Measurements from ENCODE around the gene EPB41L2.
"Not testable (repeated sequence)": the region's sequence is repeated elsewhere in the genome, so short reads cannot be mapped to it uniquely, and the experiment has no call there.

The EPB41L2 gene

DNA sequence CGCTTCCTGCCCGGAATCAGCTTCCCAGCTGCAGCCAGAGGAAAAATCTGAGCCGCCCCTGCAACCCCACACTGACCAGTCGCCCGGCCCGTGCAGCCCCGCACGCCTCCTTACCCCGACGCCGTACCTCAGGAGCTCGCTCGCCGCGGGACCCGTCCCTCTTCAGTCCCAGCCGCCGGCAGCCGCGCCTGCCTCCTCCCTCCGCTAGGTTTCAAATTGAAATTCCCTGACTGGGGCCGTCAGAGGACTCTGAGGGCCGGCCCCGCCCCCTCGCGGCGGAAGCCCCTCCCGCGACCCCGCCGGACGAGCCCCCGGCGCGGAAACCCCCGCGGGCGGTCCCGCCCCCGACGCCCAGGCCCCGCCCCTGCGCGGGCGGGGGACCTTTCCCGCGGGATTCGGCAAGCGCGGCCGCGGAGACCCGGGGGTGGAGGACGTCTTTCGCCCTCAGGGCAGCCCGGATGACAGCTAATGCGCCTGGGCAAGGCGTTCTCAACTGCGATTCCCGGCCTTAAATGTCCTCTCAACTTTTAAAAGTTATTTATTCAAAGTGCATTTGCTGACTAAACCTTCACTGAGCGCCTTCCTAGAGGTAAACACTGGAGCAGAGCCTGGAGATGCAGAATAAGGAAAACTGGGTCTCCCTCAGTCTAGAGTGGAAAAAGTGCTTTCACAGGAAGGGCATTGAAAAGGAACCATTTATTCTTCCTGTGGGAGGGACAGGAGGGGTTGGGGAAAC lies at the start of gene EPB41L2:
EPB41L2 (minus strand) TSS at position 218 of the 736 bp plus-strand sequence. CDS start 106,760 bp downstream, outside the sequence.
- peak; percentile 91 for DNase-seq (ENCODE audit: low spot score)

DNA sequence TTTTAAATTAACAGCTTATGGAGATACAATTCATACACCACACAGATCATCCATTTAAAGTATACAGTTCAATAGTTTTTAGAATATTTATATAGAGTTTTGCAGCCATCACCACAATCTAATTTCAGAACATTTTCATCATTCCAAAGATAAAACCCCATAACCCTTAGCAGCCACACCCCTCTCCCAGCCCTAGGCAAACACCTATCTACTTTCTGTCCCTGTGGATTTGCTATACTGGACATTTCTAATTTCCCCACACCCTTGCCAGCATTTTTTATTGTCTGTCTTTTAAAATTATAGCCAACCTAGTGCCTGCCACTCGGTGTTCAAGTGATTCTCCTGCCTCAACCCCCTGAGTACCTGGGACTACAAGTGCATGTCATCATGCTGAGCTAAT lies 49.2 kb upstream of the EPB41L2 start:
- DNase-seq (ENCODE audit: low spot score) = no peak

DNA sequence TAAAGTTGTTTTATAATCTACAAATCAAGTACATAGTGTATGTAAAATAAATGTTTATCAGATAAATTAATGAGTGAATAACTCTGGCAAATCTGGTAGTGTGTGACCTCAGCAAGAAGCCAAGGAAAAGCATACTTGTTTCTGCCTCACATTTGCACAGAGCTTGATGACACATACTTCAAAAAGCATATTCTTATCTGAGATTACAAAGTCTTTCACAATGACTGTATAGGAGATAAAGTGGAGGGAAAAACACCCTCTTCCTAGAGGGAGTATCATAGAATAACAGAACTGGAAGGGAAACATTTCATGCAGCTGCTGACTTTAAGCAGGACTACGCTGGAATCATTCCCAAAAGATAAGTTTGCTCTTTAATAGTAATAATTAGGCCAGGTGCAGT lies 44.1 kb upstream of the EPB41L2 start:
- DNase-seq (ENCODE audit: low spot score) = no peak

DNA sequence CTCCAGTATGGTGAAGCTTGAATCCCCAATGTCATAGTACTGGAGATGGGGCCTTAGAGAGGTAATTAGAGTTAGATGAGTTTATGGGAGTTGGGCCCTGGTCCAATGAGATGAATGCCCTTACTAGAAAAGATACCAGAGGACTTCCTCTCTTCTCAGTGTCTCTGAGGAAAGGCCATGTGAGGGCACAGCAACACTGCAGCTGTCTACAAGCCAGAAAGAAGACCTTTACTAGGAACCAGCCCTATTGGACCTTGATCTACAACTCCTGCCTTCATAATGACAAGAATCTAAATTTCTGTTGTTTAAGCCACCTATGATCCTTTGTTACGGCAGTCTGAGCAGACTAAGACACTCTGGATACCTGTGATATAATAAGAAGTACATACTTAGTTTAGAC lies 40.9 kb upstream of the EPB41L2 start:
- peak; percentile 16 for DNase-seq (ENCODE audit: low spot score)

DNA sequence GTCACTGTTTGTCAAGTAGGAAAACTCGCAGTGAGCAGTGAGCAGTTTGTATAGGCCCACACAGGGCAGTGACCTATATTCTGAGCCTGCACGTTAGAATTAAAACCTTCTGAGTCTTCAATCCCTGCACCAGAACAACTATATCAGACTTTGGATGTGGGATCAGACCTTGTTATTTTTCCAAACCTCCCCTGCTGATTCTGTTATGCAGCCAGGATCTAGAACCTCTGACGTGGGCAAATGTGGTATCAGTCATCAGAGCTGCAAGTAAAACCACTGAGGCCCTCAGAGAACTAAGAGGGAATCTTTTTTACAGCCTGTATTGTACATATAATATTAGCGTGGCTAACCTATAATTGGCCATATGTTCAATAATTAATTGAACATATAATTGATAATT lies 40.3 kb upstream of the EPB41L2 start:
- DNase-seq (ENCODE audit: low spot score) = no peak

DNA sequence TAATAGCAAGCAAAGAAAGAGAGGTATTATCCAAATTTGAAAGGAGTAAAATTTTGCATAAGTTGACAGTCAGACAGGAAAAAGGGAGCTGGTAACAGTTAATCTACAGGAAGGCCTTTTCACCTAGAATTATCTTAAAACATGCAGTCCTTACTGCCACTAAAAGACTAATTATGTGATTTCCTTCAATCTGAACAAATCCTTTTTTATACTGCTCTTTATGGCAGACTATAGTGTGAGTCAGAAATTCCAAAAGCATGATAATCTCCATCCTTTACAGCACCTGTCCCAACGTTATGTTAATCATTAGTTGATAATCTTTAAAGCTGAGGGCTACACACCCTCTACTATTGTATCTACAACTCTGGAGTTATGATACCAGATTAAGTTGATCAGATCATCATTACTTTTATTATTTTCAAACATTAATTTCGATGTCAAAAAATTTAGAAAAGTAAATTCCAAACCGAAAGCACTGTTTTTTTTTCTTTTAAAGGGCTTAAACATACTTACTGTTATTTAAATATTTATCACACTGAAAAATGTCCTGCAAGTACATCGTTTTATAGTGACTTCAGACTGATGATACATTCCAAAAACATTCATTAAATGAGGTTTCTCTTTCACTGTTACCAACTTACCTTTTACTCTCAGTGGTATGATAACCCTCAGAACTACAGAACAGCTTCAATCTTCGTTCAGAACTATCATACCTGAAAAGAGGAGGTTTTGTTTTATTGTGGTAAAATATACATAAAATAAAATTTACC lies 39.1 kb upstream of the EPB41L2 start:
- no peak for DNase-seq (ENCODE audit: low spot score)

DNA sequence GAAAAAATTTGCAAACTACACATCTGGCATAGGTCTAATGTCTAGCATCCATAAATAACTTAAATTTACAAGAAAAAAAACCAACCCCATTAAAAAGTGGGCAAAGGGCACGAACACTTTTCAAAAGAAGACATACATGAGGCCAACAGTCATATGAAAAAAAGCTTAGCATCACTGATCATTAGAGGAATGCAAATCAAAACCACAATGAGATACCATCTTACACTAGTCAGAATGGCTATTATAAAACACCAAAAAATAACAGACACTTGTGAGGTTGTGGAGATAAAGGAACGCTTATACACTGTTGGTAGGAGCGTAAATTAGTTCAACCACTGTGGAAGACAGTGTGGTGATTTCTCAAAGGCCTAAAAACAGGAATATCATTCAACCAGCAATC lies 33.7 kb upstream of the EPB41L2 start:
- DNase-seq (ENCODE audit: low spot score) = no peak

DNA sequence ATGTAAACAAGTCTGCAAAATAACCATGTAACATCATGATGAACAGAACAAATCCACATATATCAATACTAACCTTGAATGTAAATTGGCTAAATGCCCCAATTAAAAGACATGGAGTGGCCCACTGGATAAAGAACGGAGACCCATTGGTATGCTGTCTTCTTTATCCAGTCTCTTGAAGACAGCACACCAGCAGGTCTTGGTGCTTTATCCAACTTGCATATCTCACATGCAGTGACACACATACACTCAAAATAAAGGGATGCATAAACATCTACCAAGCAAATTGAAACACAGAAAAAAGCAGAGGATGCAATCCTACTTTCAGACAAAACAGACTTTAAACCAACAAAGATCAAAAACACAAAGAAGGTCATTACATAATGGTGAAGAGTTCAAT lies 30.3 kb upstream of the EPB41L2 start:
- DNase-seq (ENCODE audit: low spot score) = no peak

DNA sequence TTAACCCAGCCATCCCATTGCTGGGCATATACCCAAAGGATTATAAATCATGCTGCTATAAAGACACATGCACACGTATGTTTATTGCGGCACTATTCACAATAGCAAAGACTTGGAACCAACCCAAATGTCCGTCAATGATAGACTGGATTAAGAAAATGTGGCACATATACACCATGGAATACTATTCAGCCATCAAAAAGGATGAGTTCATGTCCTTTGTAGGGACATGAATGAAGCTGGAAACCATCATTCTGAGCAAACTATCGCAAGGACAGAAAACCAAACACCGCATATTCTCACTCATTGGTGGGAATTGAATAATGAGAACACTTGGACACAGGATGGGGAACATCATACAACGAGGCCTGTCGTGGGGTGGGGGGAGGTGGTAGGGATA lies 28.9 kb upstream of the EPB41L2 start:
- not testable (repeated sequence) for DNase-seq (ENCODE audit: low spot score)

DNA sequence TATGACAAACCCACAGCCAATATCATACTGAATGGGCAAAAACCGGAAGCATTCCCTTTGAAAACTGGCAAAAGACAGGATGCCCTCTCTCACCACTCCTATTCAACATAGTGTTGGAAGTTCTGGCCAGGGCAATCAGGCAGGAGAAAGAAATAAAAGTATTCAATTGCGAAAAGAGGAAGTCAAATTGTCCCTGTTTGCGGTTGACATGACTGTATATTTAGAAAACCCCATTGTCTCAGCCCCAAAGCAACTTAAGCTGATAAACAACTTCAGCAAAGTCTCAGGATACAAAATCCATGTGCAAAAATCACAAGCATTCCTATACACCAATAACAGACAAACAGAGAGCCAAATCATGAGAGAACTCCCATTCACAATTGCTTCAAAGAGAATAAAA lies 27.3 kb upstream of the EPB41L2 start:
- not testable (repeated sequence) for DNase-seq (ENCODE audit: low spot score)

DNA sequence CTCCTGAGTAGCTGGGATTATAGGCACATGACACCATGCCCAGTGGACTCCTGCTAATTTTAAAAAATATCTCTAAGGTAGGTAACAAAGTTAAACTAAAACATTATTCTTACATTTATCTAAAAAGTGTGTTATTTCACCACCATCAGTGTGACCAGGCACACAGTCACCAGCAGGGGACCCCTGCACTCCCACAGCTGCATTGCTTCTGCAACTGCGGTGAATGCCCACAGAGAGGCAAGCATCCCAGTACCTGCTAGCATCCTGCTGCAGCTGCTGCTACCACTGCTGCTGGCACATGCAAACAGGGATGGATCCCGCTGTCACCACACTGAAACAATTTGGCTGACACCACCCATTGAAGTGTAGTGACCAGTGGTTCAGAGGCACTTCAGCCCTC lies 21.9 kb upstream of the EPB41L2 start:
- DNase-seq (ENCODE audit: low spot score) = no peak

DNA sequence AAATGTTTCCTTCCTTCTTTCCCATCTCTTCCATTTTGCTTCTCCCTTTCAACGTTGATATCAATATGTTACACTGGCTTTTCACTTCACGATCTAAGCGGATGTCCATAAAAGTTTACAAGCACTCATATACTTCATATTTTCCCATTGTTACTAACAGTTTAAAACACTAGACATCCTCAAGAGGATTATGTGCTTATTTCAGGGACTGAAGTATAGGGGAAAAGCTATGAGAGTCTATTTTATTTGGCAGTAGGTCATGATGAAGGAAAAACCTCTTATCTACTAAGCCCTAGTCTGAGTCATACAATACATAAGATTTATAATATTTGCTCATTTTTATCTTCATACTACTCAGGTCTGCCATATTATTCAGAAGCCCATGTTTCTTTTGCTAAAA lies 20.6 kb upstream of the EPB41L2 start:
- no peak for DNase-seq (ENCODE audit: low spot score)

DNA sequence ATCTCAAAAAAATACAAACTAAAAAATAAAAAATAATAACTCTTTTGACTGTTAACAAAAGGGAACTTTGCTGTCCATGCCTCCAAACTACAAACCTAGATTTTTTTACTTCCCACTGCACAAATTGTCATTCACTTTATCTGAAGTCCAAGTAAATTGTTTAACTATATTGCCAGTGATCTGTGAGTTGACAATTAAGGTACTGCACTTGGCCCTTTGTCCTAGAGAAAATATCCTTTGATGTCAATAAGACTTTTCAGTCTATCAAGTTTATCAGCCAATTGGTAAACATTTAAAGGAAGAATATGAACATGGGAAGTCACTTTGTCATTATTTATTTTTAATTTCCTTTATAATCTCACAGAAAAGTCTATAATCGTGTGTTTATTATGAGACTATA lies 19.3 kb upstream of the EPB41L2 start:
- no peak for DNase-seq (ENCODE audit: low spot score)

DNA sequence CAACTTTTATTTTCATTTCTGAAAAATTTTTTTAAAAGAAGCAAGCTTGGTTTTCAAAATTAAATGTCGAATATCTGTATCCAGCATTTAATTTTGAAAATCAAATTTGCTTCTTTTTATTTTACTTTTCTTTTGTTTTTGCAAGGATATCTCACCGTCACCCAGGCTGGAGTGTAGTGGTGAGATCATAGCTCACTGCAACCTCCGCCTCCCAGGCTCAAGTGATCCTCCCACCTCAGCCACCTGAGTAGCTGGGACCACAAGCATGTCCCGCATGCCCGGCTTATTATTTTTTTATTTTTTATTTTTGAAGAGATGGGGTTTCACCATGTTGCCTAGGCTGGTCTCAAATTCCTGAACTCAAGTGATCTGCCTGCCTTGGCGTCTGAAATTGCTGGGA lies 17.0 kb upstream of the EPB41L2 start:
- no peak for DNase-seq (ENCODE audit: low spot score)

DNA sequence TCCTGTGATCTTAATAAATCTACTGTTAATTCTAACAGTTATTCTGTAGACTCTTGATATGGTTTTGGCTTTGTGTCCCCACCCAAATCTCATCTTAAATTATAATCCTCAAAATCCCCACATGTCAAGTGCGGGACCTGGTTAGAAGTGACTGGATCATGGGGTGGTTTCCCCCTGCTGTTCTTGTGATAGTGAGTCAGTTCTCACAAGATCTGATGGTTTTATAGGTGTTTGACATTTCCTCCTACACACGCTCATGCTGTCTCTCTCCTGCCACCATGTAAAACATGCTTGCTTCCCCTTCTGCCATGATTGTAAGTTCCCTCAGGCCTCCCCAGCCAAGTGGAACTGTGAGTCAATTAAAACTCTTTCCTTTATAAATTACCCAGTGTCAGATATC lies 10.5 kb upstream of the EPB41L2 start:
- no peak for DNase-seq (ENCODE audit: low spot score)

DNA sequence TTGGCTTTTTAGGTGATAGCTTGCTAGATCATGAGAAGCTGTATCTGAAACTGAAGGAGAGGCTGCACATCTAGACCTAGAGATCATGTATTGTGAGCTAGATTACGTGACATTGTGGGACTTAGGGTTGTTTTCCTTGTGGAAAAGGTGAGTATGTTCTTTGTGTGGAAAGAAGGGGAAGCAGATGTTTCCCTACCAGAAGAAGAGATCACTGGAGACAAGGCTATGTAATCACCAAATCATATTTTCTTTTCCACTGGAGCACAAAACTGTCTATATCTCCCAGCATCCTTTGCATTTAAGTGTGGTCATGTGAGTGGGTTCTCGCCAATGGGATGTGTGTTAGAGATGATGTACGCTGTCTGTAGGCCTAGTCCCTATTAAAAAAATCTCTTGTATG lies 7.0 kb upstream of the EPB41L2 start:
- DNase-seq (ENCODE audit: low spot score) = no peak

DNA sequence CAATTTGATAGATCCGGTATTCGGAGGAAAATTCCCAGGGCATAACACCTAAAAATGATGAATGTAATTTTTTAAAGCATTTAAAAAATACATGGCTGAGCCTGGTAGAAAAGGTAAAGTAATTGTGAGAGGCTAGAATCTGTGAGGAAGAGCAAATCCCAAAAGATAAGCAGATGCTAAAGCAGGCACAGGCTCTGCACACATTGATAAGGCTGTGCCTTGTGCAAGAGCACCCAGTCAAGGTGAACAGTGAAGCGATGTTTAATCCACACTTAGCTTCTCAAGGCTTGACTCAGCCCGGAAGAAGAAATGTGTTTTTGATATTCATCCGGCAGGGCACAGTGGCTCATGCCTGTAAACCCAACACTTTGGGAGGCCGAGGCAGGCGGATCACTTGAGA lies 5.1 kb upstream of the EPB41L2 start:
- DNase-seq (ENCODE audit: low spot score) = no peak

DNA sequence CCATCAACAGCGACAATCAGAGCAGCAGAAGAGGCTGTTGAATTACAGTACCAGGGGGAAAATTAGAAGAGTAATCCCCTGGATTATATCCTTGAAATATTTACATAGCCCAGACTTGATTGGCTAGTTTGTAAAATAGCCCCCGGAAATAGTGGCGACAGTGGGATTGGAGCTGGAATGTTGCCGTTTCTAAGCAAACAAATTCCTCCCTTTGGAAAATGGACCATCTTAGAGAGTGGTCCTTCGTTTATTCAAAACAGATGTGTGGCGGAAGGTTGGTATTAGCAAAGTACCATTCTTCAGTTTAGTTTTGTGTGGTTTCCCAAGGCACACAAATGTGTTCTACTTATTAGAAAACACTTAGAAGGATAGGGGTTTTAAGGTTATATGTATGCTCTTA lies 4.5 kb upstream of the EPB41L2 start:
- DNase-seq (ENCODE audit: low spot score) = no peak

DNA sequence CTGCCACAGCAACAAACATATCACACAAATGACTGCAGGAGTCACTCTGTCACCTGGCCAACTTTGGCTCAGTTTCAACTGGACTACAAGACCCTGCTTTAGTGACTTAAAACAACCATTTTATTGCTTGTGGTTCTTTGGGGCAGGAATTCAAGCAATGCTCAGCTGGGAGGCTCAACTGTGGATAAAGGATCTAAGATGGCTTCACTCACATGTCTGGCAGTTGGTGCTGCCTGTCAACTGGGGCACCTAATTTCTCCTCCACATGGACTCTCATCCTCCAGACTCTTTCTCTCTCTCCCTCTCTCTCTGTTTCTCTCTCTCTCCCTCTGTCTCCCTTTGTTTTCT lies 2.8 kb upstream of the EPB41L2 start:
- no peak for DNase-seq (ENCODE audit: low spot score)

DNA sequence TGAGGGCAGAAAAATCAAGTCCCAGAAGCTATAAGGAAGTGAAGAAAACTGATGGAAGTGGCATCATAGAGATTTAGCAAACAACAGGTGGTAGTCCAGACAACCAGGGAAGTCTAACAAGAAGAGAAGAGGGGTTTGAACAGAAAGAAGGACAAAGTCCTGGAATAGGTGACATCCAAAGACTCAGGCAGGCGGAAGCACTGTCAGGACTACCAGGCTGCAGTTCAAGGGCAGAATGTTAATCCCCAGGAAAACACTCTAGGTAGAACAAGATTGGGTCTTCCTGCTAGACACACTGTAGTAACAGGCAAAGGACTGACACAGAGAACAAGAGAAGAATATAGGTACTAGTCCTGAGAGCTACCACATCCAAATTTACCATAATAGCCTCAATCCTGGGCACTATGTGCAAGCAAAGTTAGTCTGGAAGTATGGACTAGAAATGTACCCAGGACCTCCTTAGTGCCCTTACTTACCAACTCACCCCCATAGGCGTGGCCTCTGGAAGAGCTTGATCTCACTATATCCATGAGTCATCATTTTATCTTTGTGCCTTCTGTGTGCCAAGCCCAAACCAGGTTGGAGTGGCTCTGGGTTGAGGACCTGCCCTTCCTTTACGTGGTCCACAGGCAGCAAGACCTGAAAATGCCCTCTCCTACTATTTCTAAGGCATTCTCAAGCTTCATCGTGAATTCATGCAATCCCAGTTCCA lies 2.2 kb upstream of the EPB41L2 start:
- DNase-seq (ENCODE audit: low spot score) = no peak

DNA sequence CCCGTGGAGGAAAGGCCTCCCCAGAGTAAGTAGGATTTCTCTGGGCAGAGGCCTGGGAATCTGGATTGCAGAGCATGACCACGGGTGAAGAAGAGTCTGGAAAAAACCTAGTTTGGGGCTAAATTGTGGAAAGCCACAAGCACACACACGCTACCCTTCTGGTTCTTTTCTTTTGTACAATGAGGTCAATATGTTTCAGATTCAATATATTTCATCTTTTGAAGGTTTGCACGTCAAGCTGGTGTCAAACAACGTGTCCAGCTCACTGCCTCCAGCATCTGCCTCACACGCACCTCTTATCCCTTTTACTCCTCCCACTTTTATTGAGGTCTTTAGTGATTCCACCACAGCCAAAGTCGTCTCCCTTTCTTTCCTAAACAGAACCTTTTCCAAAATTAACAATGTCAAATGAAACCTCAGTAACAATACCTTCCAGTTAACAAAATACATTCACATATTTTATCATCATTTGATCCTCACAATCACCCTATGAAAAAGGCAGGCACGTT lies 773 bp upstream of the EPB41L2 start:
- no peak for DNase-seq (ENCODE audit: low spot score)

DNA sequence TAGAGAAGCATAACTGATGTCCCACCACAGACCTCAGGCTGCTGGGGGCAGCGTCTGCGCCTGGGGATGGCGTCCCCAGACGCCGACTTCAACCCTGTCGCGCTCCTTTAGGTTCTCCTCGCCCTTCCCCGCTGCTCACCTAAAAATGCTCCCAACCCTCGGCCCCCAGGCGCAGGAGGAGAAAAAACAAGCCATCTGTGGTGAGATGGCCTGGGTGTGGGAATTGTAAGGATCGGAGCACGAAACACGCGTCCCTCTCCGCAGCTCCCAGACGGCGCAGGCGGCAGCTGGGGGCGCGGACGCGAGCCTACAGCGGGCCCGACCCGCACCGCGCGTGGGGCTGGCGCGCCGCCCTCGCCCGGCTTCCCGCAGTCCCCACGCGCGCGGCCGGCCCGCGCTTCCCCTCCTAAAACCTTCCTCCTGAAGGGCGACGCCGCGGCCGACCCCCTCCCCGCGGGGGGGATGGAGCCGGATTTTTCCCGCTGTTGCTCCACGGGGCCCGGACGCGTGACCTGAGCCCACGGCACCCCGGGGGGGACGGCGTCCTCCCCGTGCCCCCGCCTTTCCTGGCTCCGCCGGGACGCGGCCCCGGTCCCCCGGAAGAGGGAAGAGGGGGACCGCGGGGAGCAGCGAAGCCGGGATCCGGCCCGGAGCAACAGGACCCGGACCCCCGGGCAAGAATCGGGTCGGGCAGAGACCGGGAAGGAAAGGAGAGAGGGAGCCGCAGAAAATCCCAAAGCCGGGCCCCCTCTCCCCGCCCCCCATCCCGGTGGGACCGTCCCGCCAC lies 611 bp downstream of the EPB41L2 start:
- peak; percentile 40 for DNase-seq (ENCODE audit: low spot score)
